HK-2 (cell line): ENCODE data around the gene TGFB2.
A peak's percentile ranks its signal among the peaks of the same experiment; 100 is the strongest.
"Not testable (repeated sequence)": the region's sequence is repeated elsewhere in the genome, so short reads cannot be mapped to it uniquely, and the experiment has no call there.

Experiments
- DNase-seq: peaks from one replicate; pipeline ENCODE4 v3.0.0-alpha.2; 2018; ENCODE audit not compliant: unreplicated experiment

TGFB2 gene

DNA sequence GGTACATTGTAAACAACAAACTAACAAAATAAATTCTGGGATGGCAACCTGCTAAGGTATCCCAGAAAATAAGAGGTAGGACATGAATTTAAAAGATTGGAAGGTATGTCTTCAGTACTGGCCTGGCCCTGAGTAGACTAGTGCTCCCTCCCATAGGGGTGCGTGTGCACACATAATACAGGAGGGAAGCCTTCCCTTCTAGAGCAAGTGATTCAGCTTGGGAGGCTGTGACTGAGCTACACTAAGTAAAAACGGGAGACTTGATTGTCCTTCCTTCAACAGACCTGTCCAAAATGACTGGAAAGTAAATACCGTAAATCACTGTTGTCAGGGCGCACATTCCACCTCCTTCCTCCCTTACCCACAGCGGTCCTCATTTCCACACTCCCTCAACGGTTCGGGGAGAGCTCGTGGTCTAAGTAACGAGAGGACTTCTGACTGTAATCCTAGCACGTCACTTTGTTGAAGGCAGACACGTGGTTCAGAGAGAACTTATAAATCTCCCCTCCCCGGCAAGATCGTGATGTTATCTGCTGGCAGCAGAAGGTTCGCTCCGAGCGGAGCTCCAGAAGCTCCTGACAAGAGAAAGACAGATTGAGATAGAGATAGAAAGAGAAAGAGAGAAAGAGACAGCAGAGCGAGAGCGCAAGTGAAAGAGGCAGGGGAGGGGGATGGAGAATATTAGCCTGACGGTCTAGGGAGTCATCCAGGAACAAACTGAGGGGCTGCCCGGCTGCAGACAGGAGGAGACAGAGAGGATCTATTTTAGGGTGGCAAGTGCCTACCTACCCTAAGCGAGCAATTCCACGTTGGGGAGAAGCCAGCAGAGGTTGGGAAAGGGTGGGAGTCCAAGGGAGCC, at the start of gene TGFB2:
TGFB2 (plus strand) TSS at position 523 of the 859 bp plus-strand sequence. CDS start 1,366 bp downstream, outside the sequence.
- DNase-seq, result peak; percentile 90

DNA sequence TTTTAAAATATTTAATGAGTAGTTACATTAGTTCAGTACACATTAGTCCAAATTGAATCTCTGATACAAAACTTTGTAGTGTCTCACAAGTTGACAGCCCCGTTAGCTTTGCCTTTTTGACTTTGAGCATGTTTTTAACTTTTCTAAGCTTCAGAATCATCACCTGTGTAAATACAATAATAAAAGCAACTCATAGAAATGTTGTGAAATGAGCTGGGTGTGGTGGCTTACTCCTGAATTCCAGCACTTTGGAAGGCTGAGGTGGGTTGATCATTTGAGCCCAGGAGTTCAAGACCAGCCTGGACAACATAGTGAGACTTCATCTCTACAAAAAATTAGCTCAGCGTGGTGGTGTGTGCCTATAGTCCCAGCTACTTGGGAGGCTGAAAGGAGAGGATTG, 49.0 kb upstream of the TGFB2 start:
- no peak for DNase-seq

DNA sequence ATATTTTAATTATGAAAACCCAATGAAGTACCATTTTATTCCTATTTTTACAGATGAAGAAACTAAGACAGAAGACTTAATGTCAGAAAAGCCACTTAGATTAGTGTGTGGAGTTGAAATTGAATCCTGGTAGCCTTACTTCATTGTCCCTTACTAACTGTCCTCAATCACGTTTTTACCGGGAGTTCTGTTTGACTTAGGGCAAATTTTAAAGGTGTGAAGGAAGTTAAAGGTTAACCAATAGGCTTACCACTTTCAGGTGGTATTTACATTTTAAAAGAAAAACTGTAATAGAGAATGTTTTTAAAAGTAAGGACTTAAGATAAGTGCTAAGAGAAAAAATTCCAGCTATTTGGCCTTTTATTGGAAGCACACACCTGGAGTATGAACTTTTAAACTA, 47.7 kb upstream of the TGFB2 start:
- no peak for DNase-seq

DNA sequence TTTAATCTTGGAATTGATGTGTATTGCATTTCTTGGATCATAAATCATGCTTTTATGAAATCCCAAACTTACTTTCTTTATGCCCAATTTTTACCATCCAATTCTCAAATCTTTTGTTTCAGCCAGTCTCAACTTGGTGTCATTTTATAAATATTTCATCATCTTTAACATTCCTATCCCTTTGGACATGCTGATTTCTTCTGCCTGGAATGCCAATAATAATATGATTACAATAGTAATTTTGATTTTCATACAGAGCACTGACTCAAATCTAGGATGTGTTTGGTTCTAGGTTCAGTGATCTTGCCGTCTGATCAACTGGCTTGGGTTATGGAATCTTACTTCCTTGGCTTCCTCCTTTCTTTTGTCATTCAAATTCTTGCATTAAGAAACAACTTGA, 47.3 kb upstream of the TGFB2 start:
- no peak for DNase-seq

DNA sequence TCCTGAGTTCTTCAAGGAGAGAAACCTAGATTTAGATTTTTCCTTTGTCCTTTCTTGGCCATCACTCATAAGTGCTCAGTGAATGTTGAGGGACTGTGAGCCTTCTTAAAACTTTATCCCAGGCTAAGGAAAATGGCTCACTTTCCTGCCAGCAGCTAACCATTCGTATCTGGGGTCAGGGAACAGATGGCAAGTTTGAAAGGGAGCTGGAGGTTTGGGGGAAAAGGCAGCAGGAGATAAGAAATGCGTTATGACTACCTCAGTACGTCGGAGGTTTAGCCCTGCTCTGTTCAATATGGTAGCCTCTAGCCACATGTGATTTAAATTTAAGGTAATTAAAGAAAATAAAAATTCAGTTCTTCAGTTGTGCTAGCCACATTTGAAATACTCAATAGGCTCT, 46.7 kb upstream of the TGFB2 start:
- DNase-seq, result no peak

DNA sequence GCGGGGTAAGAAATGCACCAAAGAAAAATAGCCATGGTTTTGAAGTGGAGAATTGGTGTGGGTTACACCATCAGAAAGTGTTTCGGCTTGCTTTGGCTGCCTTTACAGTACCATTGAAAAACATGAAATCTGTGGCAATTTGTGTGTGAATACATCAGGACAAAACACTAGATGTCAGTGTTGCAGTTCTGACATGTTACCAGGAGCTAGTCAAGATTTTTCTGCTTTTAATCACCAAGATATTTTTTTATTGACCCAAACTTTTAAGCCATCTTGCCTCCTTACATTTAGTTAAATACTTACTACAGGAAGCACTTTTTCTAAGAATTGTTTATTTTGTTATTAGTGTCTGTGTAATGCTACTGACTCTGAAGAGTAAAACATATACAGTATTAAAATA, 45.7 kb upstream of the TGFB2 start:
- DNase-seq, result no peak

DNA sequence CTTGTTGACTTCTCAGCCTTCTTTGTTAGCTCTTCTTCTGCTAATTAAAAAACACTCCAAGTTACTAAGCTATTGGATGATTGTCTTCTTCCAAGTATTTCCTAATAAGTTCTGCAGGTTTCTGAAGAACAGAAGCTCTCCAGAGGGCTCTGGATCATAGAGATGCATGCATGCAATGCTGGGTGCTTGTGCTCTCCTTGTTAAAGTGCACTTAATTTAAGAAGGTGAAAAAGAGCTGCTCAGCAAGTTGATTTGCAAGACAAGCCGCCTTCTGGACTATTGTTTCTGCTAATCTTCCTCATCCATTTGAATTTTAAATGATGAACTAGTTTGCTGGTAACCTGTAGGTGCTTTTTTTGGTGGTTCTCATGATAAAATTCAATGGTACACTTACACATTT, 43.9 kb upstream of the TGFB2 start:
- DNase-seq, result no peak

DNA sequence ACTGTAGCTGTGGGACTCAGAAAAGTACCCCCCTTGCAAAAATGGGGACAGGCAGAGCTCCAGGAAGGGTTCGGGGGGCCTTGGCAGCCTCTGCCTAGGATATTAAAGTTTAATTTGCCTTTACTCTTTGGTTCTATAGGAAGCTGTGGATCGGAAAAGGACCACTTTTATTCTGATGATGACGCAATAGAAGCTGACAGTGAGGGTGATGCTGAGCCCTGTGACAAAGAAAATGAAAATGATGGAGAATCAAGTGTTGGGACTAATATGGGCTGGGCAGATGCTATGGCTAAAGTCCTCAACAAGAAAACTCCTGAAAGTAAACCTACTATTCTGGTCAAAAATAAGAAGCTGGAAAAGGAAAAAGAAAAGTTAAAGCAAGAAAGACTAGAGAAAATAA, 43.0 kb upstream of the TGFB2 start:
- DNase-seq, result no peak

DNA sequence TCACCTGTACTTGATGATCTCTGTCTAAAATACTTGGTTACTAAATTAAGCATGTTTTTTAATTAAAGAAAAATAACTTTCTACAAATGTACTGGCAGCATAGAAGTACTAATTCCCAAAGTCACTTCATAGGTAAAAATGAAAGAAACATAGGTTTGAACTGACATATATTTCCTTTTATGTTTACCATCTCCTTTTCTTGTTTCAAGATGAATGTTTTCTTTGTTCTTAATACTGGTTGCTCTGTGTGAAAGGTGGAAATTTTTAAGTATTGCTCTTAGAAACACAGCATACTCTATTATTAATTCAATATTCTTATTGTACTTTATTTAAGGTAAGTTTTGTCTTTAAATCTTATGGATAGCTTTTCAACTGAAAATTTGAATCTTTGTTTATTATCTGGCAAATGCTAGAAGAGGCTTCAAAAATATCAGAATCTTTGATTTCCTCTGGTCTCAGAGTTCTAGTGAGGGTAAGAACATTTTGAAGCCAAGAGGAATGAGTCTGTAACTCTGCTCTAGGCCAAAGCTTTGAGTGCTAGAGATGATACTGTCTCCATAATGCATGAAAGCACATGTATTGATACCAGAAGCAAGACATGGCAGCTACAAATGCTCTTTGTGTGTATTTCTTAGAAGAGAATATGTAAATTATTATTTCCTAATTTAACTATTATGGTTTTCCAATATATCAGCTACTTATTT, 41.8 kb upstream of the TGFB2 start:
- no peak for DNase-seq

DNA sequence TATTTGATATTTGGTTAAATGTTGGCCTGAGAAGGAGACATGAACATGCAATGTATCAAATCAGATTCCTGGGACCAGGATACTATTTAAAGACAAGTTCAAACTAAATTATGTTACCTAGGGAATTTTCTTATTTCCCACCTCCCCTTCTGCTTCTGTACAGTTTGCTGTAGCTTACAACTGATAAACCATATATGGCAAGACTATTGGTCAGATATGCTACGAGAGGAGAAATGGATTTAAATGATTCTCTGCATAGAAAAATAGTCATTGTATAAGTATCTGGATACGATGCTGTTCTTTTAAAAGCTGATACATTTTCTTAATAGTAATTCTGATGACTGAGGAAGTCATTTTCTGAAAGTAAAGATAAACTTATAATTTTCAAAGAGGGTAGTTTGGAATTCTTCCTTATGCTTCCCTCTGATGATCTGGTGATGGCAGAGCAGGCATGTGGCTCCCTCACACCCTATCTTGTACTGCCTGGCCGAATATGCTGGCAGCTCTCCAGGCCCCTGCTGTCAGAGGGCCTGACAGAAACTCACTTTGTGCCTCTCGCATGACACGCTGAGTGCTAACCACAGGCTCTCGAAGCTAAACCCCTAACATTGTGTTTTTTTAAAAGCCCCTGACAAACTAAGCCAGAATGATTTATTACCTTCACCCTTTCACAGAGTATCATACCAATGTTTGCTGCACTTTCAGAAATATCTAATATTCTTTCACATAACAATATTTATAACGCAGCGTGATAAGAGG, 40.7 kb upstream of the TGFB2 start:
- DNase-seq, result peak; percentile 66

DNA sequence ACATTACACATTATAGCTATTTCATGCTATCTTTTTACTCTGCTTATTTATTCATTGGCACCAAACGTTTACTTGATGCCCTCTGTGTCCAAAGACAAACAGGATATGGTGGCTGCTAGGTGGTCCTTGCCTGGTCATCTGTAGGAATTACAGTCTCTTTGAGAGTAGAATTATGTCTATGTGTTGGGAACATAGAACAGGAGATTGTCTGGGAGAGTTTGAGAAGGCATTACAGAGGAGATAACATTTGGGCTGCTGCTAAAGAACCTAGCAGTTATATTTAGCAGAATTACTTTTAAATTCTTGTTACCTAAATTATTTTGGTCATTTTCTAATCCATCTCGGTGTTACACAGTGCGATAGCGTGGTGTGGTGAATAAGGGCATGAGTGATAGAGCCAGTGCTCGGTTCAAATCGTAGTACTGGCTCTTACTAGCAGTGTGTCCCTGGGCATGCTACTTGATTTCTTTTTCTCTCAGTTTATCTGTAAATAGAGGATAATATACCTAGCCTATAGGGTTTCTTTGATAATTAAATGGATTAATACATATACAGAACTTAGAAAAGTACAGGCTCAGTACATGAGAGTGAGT, 39.6 kb upstream of the TGFB2 start:
- DNase-seq, result no peak

DNA sequence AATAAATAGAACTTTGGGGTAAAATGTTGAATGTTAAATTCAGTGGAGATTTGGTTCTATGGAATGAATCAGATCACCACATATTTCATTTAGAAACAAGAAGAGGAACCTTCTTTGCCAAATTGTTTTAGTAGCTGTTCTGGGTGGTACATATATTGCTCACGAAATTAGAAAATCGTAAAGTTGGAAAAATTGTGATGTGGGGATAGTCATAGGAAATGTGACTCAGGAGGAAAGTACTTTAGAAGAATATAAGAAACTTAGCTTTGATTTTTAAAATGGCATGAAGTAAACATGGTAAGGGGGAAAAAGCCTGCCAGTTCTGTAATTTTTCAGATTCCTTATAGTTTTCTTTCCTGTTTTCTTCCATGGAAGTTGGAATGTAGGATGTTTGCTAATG, 32.6 kb upstream of the TGFB2 start:
- no peak for DNase-seq

DNA sequence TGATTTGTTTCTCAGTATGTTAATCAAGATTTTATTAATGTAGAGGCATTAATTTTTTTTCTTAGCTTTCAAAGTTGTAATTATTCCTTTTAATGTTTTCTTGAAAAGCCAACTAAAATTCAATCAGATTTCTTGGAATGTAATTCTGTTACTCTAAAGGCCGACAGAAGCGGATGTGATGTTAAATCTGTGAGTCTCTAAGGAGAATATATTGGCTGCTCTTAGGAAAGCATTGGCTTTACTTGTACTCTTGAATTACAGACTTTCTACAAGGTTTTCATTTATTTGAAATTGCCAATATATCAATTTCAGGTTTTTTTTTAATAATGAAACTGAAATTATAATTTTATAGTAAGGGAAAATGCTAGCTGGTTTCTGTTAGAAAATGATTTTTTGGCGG, 30.8 kb upstream of the TGFB2 start:
- no peak for DNase-seq

DNA sequence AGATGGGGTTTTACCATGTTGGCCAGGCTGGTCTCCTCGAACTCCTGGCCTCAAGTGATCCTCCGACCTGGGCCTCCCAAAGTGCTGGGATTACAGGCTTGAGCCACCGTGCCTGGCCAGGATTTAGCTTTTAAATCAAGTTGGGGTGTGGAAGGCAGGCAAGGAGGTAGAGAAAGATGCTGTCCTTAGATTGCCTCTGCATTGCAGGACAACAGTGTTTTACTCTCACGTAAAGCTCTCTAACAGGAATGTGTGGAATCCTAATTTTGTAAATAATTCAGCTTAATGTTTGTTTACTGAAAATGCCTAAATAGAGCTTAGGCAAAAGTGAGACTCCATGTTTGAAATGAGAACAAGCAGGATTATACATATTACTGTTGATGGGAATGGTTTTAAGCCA, 29.5 kb upstream of the TGFB2 start:
- DNase-seq, result no peak

DNA sequence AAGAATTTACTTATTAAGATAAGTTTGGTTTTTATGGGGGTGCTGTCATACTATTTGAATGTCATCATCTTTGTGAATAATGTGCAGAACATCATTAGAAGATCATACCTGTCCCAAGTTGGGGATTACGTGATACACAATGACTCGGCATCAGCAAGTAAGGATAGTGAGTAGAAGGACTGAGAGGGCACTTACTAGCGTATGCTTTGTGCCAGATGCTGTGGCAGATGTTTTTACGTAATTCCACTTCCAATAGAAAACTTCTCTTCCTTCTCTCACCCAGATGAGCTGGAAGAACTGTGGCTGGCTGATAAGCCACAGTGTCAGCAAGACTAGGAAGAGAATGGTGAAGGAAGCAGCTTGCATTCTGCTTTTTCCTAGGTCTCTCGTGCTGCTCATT, 28.1 kb upstream of the TGFB2 start:
- no peak for DNase-seq

DNA sequence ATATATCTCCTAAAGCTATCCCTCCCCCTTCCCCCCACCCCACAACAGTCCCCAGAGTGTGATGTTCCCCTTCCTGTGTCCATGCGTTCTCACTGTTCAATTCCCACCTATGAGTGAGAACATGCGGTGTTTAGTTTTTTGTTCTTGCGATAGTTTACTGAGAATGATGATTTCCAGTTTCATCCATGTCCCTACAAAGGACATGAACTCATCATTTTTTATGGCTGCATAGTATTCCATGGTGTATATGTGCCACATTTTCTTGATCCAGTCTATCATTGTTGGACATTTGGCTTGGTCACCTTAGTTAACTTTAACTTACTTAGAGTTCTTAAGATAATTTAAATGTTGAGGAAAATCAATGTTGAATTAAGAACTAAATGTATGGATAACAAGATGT, 25.0 kb upstream of the TGFB2 start:
- DNase-seq, result not testable (repeated sequence)

DNA sequence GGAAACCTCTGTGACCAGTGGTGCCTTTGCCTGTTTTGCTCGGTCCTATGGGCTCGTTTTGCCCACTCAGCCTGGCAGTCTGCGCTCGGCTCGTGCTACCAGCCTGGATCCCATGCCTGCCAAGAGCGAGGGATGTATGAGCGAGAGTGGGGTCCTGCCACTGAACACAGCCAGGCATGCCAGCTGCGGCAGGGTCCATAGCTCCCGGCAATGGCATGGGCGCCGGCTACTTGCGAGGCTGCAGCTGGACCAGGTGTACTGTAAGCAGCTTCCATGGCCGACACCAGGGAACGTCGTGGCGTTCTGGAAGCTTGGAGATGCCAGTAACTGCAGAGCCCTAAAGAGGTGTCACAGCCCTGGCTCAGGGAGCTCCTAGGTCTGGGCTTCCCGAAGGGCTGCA, 22.4 kb upstream of the TGFB2 start:
- no peak for DNase-seq

DNA sequence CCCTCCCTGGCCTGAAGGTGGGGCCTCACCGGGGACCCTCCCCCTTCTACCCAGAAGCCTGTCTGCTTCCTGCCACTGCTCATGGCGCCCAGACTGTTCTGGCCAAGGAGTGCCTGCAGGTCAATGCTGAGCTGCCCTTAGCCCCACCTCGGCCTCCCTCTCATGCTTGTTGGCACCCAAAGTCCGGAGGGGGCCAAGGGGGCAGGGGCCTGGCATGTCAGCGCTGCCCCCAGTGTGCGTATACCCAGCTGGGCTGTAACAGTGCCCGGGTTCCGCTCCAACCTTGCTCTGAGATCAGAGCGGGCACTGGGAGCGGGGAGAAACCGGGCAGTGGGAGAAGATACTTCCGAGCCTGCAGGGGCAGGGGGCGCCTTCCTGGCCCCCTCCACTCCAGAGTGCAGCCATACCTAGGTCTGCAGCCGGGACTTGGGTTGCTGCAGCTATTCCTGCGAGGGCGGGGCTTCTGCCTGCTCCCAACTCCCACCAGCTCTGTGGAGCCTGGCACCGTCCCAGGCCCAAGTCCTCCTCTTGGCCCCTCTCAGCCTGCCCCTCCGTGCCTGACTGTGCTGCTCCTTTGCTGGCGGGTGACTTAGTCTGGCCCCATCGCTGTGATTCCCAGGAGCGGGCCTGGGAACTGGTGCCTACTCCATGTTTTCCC, 21.4 kb upstream of the TGFB2 start:
- DNase-seq, result no peak

DNA sequence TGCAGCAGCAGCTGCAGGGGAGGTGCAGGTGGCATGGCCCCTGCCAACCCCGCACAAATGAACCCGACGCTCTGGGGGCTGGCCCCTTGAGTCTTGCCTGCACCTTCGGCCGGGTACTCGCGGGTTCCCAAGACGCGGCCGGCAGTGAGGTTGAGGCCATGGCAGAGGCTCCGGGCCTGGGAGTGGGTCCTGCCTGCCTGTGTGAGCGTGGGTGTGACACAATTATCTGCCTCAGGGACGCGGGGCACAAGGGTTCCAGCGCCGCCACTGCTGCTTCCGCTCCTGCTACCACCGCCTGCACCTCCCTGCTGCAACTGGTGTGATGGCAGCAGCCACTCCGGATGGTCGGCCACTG, 20.9 kb upstream of the TGFB2 start:
- no peak for DNase-seq

DNA sequence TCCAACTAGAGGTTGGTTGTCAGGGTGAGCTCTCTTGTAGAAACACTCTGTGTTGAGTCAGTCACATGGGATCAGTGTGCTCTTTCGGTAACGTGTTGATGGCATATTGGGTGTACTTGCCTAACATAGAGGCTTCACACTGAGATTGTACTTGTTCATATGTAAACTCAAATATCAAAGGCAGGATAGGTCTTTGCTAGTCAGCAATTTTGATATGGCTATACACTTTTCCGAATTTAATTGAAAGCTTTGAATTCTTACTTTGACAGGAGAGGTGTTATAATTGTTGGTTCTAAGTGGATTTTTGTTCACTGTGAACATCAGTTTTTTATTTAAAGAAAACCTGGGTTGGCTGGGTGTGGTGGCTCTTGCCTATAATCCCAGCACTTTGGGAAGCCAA, 16.4 kb upstream of the TGFB2 start:
- no peak for DNase-seq

DNA sequence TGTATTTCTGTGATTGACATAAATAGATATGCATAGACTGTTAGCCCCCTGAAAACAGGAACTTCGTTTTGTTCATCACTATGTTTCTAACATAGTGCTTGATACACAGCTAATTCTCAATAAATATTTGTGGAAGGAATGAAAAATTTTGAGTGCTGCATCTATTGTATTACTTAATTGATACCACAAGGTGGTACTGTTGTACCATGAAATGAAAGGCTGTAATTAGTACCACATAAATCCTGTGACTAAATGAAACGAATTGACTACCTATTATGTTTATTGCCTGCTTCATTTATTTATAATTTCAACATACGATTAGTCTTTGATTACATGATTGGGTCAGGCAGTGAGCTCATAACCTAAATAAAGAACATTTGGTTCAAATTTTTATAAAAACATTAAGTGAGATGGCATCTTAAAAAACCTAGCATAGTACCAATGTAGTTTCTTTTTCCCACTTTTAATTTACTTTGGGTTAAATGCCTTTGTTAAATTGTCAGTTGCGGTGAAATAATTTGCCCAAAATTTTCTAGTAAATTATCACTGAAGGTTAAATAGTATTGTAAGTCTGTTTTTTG, 15.0 kb upstream of the TGFB2 start:
- no peak for DNase-seq
